Cardiac fibroblast (primary cell): ENCODE measurements around the gene BCL2.

ENCODE experiments used
- DNase-seq, 2 donors: peaks; one replicate each; pipeline versions ENCODE4 v3.0.0 to v3.0.0-alpha.2; 2010; ENCODE audit warnings: low read depth in 2 of 2
- H3K4me3 ChIP-seq, 2 donors: replicated peaks in 1 of 2; 1 replicate in 1 of 2; 2 replicates in 1 of 2; pipeline ENCODE4 v1.5.1; 2011; ENCODE audit warnings: low read depth in 2 of 2, low read length in 2 of 2, mild to moderate bottlenecking in 2 of 2, moderate library complexity in 1 of 2
- CTCF ChIP-seq: IDR thresholded peaks from one replicate; pipeline ENCODE4 v1.5.1; 2011; ENCODE audit warnings: low read depth, mild to moderate bottlenecking, low read length, inconsistent platforms

BCL2 gene

DNA sequence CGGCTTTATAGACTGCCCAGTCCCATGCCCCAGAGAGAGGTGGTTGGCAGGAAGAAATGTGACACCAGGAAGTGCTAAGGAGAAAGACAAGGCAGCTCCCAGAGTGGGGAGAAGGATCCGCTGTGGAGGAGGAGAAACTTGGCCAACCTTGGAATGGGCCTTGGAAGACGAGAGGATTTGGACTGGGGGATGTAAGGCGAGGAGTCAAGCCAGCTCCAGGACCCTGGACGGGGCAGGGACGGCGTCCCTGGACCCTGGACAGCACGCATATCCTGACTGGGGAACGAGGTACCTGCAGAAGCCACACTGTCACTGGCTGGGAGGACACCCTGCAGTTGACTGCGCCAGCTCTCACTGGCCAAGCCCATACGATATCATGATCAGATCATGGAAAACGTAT lies 153.4 kb downstream of the BCL2 start:
- TF ChIP-seq CTCF = no peak
- no peak overlapping the region for H3K4me3 ChIP-seq
- no peak for DNase-seq

GRCh38 chr18:63164396-63164795 lies 155.2 kb downstream of the BCL2 start:
- TF ChIP-seq CTCF = no peak
- no peak for DNase-seq
- H3K4me3 ChIP-seq = no peak overlapping the region

DNA sequence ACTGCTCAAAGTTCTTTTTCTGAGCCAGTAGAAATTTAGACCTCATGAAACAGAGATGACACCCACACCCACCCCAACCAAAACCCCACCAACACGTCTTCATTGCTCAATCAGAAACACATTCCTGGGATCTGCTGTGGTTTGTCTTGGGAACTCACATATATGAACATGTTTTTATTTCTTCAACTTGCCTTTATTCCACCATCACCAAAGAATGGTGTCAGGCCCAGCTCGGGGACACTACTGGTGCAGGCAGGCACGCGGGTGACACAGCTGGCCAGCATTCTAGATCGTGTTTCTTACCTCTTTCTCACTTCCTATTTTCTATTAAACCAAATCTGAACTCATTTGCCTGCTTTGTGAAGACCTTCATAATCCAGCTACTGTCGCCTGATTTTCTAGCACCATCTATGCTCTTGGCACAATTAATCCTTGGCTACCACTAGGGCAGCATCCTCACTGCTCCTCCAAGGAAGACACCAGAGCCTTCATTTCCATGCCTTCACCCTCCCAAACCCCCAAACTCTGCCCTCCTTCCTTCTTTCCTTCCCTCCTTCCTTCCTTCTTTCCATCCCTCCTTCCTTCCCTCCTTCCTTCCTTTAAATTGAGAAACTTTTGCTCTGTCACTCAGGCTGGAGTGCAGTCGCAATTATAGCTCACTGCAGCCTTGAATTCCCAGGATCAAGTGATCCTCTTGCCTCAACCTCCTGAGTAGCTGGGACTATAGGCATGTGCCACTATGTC lies 157.1 kb downstream of the BCL2 start:
- DNase-seq = peak in 1 of 2 donors; percentile 60
- H3K4me3 ChIP-seq = no peak overlapping the region
- TF ChIP-seq CTCF = no peak

- TF ChIP-seq CTCF = no peak
- no peak overlapping the region for H3K4me3 ChIP-seq
- peak; percentile 87 to 92 for DNase-seq
Observed at GRCh38 chr18:63161761-63162195, 157.8 kb downstream of the BCL2 start.

- TF ChIP-seq CTCF = no peak
- H3K4me3 ChIP-seq = no peak overlapping the region
- DNase-seq = no peak
Observed at GRCh38 chr18:63161032-63161760, 158.4 kb downstream of the BCL2 start.

GRCh38 chr18:63160172-63160995 lies 159.2 kb downstream of the BCL2 start:
- peak in 1 of 2 donors; percentile 38 for DNase-seq
- TF ChIP-seq CTCF = no peak
- H3K4me3 ChIP-seq = no peak overlapping the region
